ENCODE measurements around the gene SMIM26.

Gene SMIM26

GRCh38 chr20:18537651-18538050, 29.6 kb upstream of the SMIM26 start:
- no peak overlapping the region for H3K27ac ChIP-seq (ENCODE audit: low read depth, low read length)
- no peak overlapping the region for H2AFZ ChIP-seq (ENCODE audit: low read length, unreplicated experiment)
- no peaks in the 10 kb centered on the region for H3K79me2 ChIP-seq (ENCODE audit: control insufficient read depth, insufficient read depth, low read length, unreplicated experiment)
- H3K36me3 ChIP-seq (ENCODE audit: insufficient read depth, low read length), result peaks cover 27% of the 10 kb centered on the region
- H3K4me3 ChIP-seq (ENCODE audit: low read depth, low read length), result no peak overlapping the region
- H3K4me1 ChIP-seq (ENCODE audit: control insufficient read depth, insufficient read depth, low read length, unreplicated experiment), result peaks cover 40% of the 10 kb centered on the region
- H3K27me3 ChIP-seq (ENCODE audit: insufficient read depth, low read length), result no peaks in the 10 kb centered on the region

- Histone ChIP-seq H3K4me3 (ENCODE audit: low read depth, low read length) (no peak overlapping the region), H2AFZ (ENCODE audit: low read length, unreplicated experiment) (no peak overlapping the region), H3K79me2 (ENCODE audit: control insufficient read depth, insufficient read depth, low read length, unreplicated experiment) (no peaks in the 10 kb centered on the region), H3K4me1 (ENCODE audit: control insufficient read depth, insufficient read depth, low read length, unreplicated experiment) (peaks cover 33% of the 10 kb centered on the region), H3K27ac (ENCODE audit: low read depth, low read length) (peak overlapping the region; percentile 75), H3K27me3 (ENCODE audit: insufficient read depth, low read length) (no peaks in the 10 kb centered on the region), H3K36me3 (ENCODE audit: insufficient read depth, low read length) (peaks cover 14% of the 10 kb centered on the region)
Observed at GRCh38 chr20:18541741-18542140, 25.5 kb upstream of the SMIM26 start.

- peaks cover 17% of the 10 kb centered on the region for H3K36me3 ChIP-seq (ENCODE audit: insufficient read depth, low read length)
- no peak overlapping the region for H2AFZ ChIP-seq (ENCODE audit: low read length, unreplicated experiment)
Observed at GRCh38 chr20:18543216-18543615, 24.0 kb upstream of the SMIM26 start.

GRCh38 chr20:18543932-18544331, 23.3 kb upstream of the SMIM26 start:
- Histone ChIP-seq H3K27me3 (ENCODE audit: insufficient read depth, low read length) (no peaks in the 10 kb centered on the region), H2AFZ (ENCODE audit: low read length, unreplicated experiment) (no peak overlapping the region), H3K4me3 (ENCODE audit: low read depth, low read length) (no peak overlapping the region), H3K79me2 (ENCODE audit: control insufficient read depth, insufficient read depth, low read length, unreplicated experiment) (no peaks in the 10 kb centered on the region), H3K4me1 (ENCODE audit: control insufficient read depth, insufficient read depth, low read length, unreplicated experiment) (peaks cover 29% of the 10 kb centered on the region), H3K27ac (ENCODE audit: low read depth, low read length) (no peak overlapping the region), H3K36me3 (ENCODE audit: insufficient read depth, low read length) (peaks cover 19% of the 10 kb centered on the region)

More at GRCh38 chr20:18543216-18543615, 24.0 kb upstream of the SMIM26 start:
- Histone ChIP-seq H3K27me3 (ENCODE audit: insufficient read depth, low read length) (no peaks in the 10 kb centered on the region), H3K4me3 (ENCODE audit: low read depth, low read length) (no peak overlapping the region), H3K4me1 (ENCODE audit: control insufficient read depth, insufficient read depth, low read length, unreplicated experiment) (peaks cover 29% of the 10 kb centered on the region), H3K79me2 (ENCODE audit: control insufficient read depth, insufficient read depth, low read length, unreplicated experiment) (no peaks in the 10 kb centered on the region), H3K27ac (ENCODE audit: low read depth, low read length) (no peak overlapping the region)

GRCh38 chr20:18545566-18545965, 21.7 kb upstream of the SMIM26 start:
- Histone ChIP-seq H3K36me3 (ENCODE audit: insufficient read depth, low read length) (peaks cover 22% of the 10 kb centered on the region), H3K4me1 (ENCODE audit: control insufficient read depth, insufficient read depth, low read length, unreplicated experiment) (peaks cover 28% of the 10 kb centered on the region), H3K27me3 (ENCODE audit: insufficient read depth, low read length) (no peaks in the 10 kb centered on the region), H2AFZ (ENCODE audit: low read length, unreplicated experiment) (no peak overlapping the region), H3K79me2 (ENCODE audit: control insufficient read depth, insufficient read depth, low read length, unreplicated experiment) (no peaks in the 10 kb centered on the region), H3K27ac (ENCODE audit: low read depth, low read length) (no peak overlapping the region), H3K4me3 (ENCODE audit: low read depth, low read length) (no peak overlapping the region)

GRCh38 chr20:18548465-18548864, 18.8 kb upstream of the SMIM26 start:
- no peak overlapping the region for H3K4me3 ChIP-seq (ENCODE audit: low read depth, low read length)
- no peaks in the 10 kb centered on the region for H3K27me3 ChIP-seq (ENCODE audit: insufficient read depth, low read length)
- peaks cover 16% of the 10 kb centered on the region for H3K36me3 ChIP-seq (ENCODE audit: insufficient read depth, low read length)
- no peaks in the 10 kb centered on the region for H3K79me2 ChIP-seq (ENCODE audit: control insufficient read depth, insufficient read depth, low read length, unreplicated experiment)
- H3K4me1 ChIP-seq (ENCODE audit: control insufficient read depth, insufficient read depth, low read length, unreplicated experiment), result peaks cover 1% of the 10 kb centered on the region
- no peak overlapping the region for H3K27ac ChIP-seq (ENCODE audit: low read depth, low read length)
- no peak overlapping the region for H2AFZ ChIP-seq (ENCODE audit: low read length, unreplicated experiment)

GRCh38 chr20:18553746-18554145, 13.5 kb upstream of the SMIM26 start:
- H3K27me3 ChIP-seq (ENCODE audit: insufficient read depth, low read length), result no peaks in the 10 kb centered on the region
- no peak overlapping the region for H2AFZ ChIP-seq (ENCODE audit: low read length, unreplicated experiment)
- peaks cover 16% of the 10 kb centered on the region for H3K36me3 ChIP-seq (ENCODE audit: insufficient read depth, low read length)
- H3K27ac ChIP-seq (ENCODE audit: low read depth, low read length), result no peak overlapping the region
- H3K4me3 ChIP-seq (ENCODE audit: low read depth, low read length), result no peak overlapping the region
- no peaks in the 10 kb centered on the region for H3K79me2 ChIP-seq (ENCODE audit: control insufficient read depth, insufficient read depth, low read length, unreplicated experiment)
- H3K4me1 ChIP-seq (ENCODE audit: control insufficient read depth, insufficient read depth, low read length, unreplicated experiment), result no peaks in the 10 kb centered on the region

GRCh38 chr20:18567739-18568091, 483 bp downstream of the SMIM26 start:
- peak overlapping the region; percentile 43 for H2AFZ ChIP-seq (ENCODE audit: low read length, unreplicated experiment)
- peaks cover 17% of the 10 kb centered on the region for H3K79me2 ChIP-seq (ENCODE audit: control insufficient read depth, insufficient read depth, low read length, unreplicated experiment)
- no peaks in the 10 kb centered on the region for H3K27me3 ChIP-seq (ENCODE audit: insufficient read depth, low read length)
- H3K27ac ChIP-seq (ENCODE audit: low read depth, low read length), result peak overlapping the region; percentile 56
- H3K36me3 ChIP-seq (ENCODE audit: insufficient read depth, low read length), result no peaks in the 10 kb centered on the region; the same call in 1 of the 2 replicates
- H3K4me3 ChIP-seq (ENCODE audit: low read depth, low read length), result peak overlapping the region; percentile 95
- peaks cover 6% of the 10 kb centered on the region for H3K4me1 ChIP-seq (ENCODE audit: control insufficient read depth, insufficient read depth, low read length, unreplicated experiment)

GRCh38 chr20:18571009-18571408, 3.8 kb downstream of the SMIM26 start:
- Histone ChIP-seq H3K27ac (ENCODE audit: low read depth, low read length) (no peak overlapping the region), H3K4me3 (ENCODE audit: low read depth, low read length) (no peak overlapping the region), H3K4me1 (ENCODE audit: control insufficient read depth, insufficient read depth, low read length, unreplicated experiment) (peaks cover 6% of the 10 kb centered on the region), H3K79me2 (ENCODE audit: control insufficient read depth, insufficient read depth, low read length, unreplicated experiment) (peaks cover 17% of the 10 kb centered on the region), H2AFZ (ENCODE audit: low read length, unreplicated experiment) (no peak overlapping the region), H3K27me3 (ENCODE audit: insufficient read depth, low read length) (no peaks in the 10 kb centered on the region), H3K36me3 (ENCODE audit: insufficient read depth, low read length) (no peaks in the 10 kb centered on the region; the same call in 1 of the 2 replicates)

- Histone ChIP-seq H2AFZ (ENCODE audit: low read length, unreplicated experiment) (no peak overlapping the region), H3K4me1 (ENCODE audit: control insufficient read depth, insufficient read depth, low read length, unreplicated experiment) (peaks cover 2% of the 10 kb centered on the region), H3K36me3 (ENCODE audit: insufficient read depth, low read length) (no peaks in the 10 kb centered on the region; the same call in 1 of the 2 replicates), H3K79me2 (ENCODE audit: control insufficient read depth, insufficient read depth, low read length, unreplicated experiment) (peaks cover 13% of the 10 kb centered on the region), H3K27ac (ENCODE audit: low read depth, low read length) (no peak overlapping the region), H3K27me3 (ENCODE audit: insufficient read depth, low read length) (no peaks in the 10 kb centered on the region), H3K4me3 (ENCODE audit: low read depth, low read length) (no peak overlapping the region)
Observed at GRCh38 chr20:18571578-18571977, 4.3 kb downstream of the SMIM26 start.

- Histone ChIP-seq H3K27ac (ENCODE audit: low read depth, low read length) (no peak overlapping the region), H3K4me1 (ENCODE audit: control insufficient read depth, insufficient read depth, low read length, unreplicated experiment) (no peaks in the 10 kb centered on the region), H2AFZ (ENCODE audit: low read length, unreplicated experiment) (no peak overlapping the region), H3K27me3 (ENCODE audit: insufficient read depth, low read length) (no peaks in the 10 kb centered on the region), H3K36me3 (ENCODE audit: insufficient read depth, low read length) (no peaks in the 10 kb centered on the region), H3K4me3 (ENCODE audit: low read depth, low read length) (no peak overlapping the region), H3K79me2 (ENCODE audit: control insufficient read depth, insufficient read depth, low read length, unreplicated experiment) (no peaks in the 10 kb centered on the region)
Observed at GRCh38 chr20:18577942-18578341, 10.7 kb downstream of the SMIM26 start.

All from ACC112 (cell line).